Vagina (tissue), 2 donors: Measurements from ENCODE around the gene CIITA.

Experiments used
- POLR2A ChIP-seq, 2 donors: fragments of 450-650 bp; IDR thresholded peaks; one replicate each; pipeline ENCODE4 v1.6.1; 2017; ENCODE audit warnings: antibody characterized with exemption in 2 of 2, mild to moderate bottlenecking in 2 of 2, moderate library complexity in 2 of 2
- TF ChIP-seq, protein P1 (sequence below), 3 experiments: fragments of 450-650 bp in 2 of 3; fragments of 200-600 bp in 1 of 3; sonication (generic) in 1 of 3; IDR thresholded peaks; one replicate each; pipeline ENCODE4 v1.5.1; 2017 to 2019; ENCODE audit warnings: antibody characterized with exemption in 3 of 3, mild to moderate bottlenecking in 2 of 3, moderate library complexity in 2 of 3

DNA sequence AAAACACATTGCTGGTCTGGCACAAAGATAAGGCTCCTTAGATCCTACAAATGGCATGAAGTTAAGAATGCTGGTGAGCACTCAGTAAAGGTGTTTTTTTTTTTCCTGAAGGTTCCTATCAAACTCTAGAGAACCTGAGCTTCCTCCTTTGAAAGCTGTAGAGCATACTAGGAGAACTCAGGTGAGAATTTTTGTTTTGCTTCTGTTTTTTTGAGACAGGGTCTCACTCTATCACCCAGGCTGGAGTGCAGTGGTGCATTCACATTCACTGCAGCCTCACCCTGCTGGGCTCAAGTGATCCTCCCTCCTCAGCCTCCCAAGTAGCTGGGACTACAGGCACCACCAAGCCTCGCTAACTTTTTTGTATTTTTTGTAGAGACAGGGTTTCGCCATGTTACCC, 21.0 kb upstream of the CIITA start:
- TF ChIP-seq, protein P1, sequence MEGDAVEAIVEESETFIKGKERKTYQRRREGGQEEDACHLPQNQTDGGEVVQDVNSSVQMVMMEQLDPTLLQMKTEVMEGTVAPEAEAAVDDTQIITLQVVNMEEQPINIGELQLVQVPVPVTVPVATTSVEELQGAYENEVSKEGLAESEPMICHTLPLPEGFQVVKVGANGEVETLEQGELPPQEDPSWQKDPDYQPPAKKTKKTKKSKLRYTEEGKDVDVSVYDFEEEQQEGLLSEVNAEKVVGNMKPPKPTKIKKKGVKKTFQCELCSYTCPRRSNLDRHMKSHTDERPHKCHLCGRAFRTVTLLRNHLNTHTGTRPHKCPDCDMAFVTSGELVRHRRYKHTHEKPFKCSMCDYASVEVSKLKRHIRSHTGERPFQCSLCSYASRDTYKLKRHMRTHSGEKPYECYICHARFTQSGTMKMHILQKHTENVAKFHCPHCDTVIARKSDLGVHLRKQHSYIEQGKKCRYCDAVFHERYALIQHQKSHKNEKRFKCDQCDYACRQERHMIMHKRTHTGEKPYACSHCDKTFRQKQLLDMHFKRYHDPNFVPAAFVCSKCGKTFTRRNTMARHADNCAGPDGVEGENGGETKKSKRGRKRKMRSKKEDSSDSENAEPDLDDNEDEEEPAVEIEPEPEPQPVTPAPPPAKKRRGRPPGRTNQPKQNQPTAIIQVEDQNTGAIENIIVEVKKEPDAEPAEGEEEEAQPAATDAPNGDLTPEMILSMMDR (IDR thresholded peaks at IDR 0.05) = no peak
- TF ChIP-seq POLR2A (IDR thresholded peaks at IDR 0.05) = no peak
